A549 (cell line): ENCODE data around the gene PPP2R5C. TPM values are rescaled to one million over a fixed set of nuclear protein-coding genes. Genes with fewer than 3 reads are reported as not detected.

ENCODE experiments used
- ATAC-seq, 2 experiments: fragments of 200-7000 bp in 1 of 2; fragments of >200 bp in 1 of 2; cut with Nextera tagmentation in 1 of 2; cut with Tn5 transposase in 1 of 2; 3 replicates each; pipeline versions ENCODE4 v1.8.0 to v1.9.1; 2018 to 2020; ENCODE audit warnings: mild to moderate bottlenecking in 1 of 2, moderate library complexity in 1 of 2
- CTCF ChIA-PET: fragments of 300-600 bp; sonication (Branson Sonifier 250); formaldehyde crosslinking; extraction: SDS; loops from one replicate; lab custom pipeline; 2021; ENCODE audit warnings: antibody characterized with exemption, inconsistent platforms; lab: Yijun Ruan, JAX
- POLR2A ChIA-PET: fragments of 350-600 bp; formaldehyde crosslinking; extraction: SDS; loops from one replicate; lab custom pipeline; 2021; ENCODE audit warnings: antibody characterized with exemption, inconsistent platforms; lab: Yijun Ruan, JAX
- DNase-seq, 2 experiments: peaks; one replicate each; pipeline versions ENCODE4 v3.0.0 to v3.0.0-alpha.2; 2011 to 2016; ENCODE audit warnings: low read depth in 1 of 2, low spot score in 1 of 2
- FAIRE-seq: peaks from 2 replicates; lab custom pipeline; 2011; peaks lifted over from hg19 to GRCh38; lab: Jason Lieb, UNC
- H3K27ac ChIP-seq, 2 experiments: fragments of >200 bp; sonication (Bioruptor Twin); formaldehyde crosslinking; 3 replicates each; pipeline ENCODE4 v1.5.1; 2016 to 2017
- H3K4me1 ChIP-seq: fragments of >200 bp; sonication (Bioruptor Twin); formaldehyde crosslinking; 3 replicates; pipeline ENCODE4 v1.6.1; 2016
- H3K4me2 ChIP-seq: fragments of >200 bp; sonication (Bioruptor Twin); formaldehyde crosslinking; 3 replicates; pipeline ENCODE4 v1.6.1; 2016
- H3K4me3 ChIP-seq: fragments of >200 bp; sonication (Bioruptor Twin); formaldehyde crosslinking; 3 replicates; pipeline ENCODE4 v1.5.1; 2016
- H3K9me3 ChIP-seq: fragments of >200 bp; sonication (Bioruptor Twin); formaldehyde crosslinking; 3 replicates; pipeline ENCODE4 v1.6.1; 2016
- CBX2 ChIP-seq: fragments of 200-600 bp; sonication (generic); IDR thresholded peaks from 2 replicates; pipeline ENCODE4 v1.6.1; 2016; ENCODE audit warnings: low read depth, mild to moderate bottlenecking, borderline replicate concordance
- CHD2 ChIP-seq: fragments of 150-350 bp; IDR thresholded peaks from 2 replicates; pipeline ENCODE4 v1.6.1; 2014; ENCODE audit warnings: low read length; ENCODE audit not compliant: partially characterized antibody
- ESRRA ChIP-seq: fragments of 150-350 bp; IDR thresholded peaks from 2 replicates; pipeline ENCODE4 v1.6.1; 2014; ENCODE audit warnings: mild to moderate bottlenecking, low read length, borderline replicate concordance
- FOSL2 ChIP-seq, 2 experiments: fragments of 450-650 bp in 1 of 2; fragments of >200 bp in 1 of 2; sonication (Bioruptor Twin) in 1 of 2; formaldehyde crosslinking; IDR thresholded peaks; 2 replicates each; pipeline versions ENCODE4 v1.5.0 to v1.6.1; 2016 to 2020; ENCODE audit warnings: mild to moderate bottlenecking in 1 of 2, moderate library complexity in 1 of 2
- GATA3 ChIP-seq: IDR thresholded peaks from 2 replicates; pipeline ENCODE4 v1.6.1; 2012; ENCODE audit warnings: borderline replicate concordance
- HOXA7 ChIP-seq: fragments of 250-450 bp; sonication (Bioruptor Pico); IDR thresholded peaks from 2 replicates; pipeline ENCODE4 v1.5.0; 2020; ENCODE audit warnings: mild to moderate bottlenecking, moderate library complexity
- HOXB13 ChIP-seq: fragments of 250-450 bp; sonication (Bioruptor Pico); IDR thresholded peaks from 2 replicates; pipeline ENCODE4 v1.5.0; 2020; ENCODE audit warnings: low read depth, mild to moderate bottlenecking, moderate library complexity
- HOXB5 ChIP-seq: fragments of 250-450 bp; sonication (Bioruptor Pico); IDR thresholded peaks from 2 replicates; pipeline ENCODE4 v1.5.0; 2020; ENCODE audit warnings: mild to moderate bottlenecking, moderate library complexity
- JUNB ChIP-seq: fragments of >200 bp; sonication (Bioruptor Twin); formaldehyde crosslinking; IDR thresholded peaks from 2 replicates; pipeline ENCODE4 v1.6.1; 2016
- MAFK ChIP-seq: fragments of 450-650 bp; IDR thresholded peaks from 2 replicates; pipeline ENCODE4 v1.6.1; 2014; ENCODE audit not compliant: partially characterized antibody
- NFE2L2 ChIP-seq: fragments of 150-350 bp; conservative IDR thresholded peaks from 2 replicates; pipeline ENCODE4 v1.6.1; 2014; ENCODE audit warnings: low read length
- POLR2A ChIP-seq: IDR thresholded peaks from 2 replicates; pipeline ENCODE4 v1.6.1; 2012; ENCODE audit warnings: mild to moderate bottlenecking, low read length
- POLR2AphosphoS2 ChIP-seq: conservative IDR thresholded peaks from 2 replicates; pipeline ENCODE4 v1.6.1; 2012; ENCODE audit warnings: low read length, improper control_type of control experiment, inconsistent platforms
- RAD21 ChIP-seq, 2 experiments: fragments of >200 bp in 1 of 2; sonication (Bioruptor Twin) in 1 of 2; formaldehyde crosslinking in 1 of 2; IDR thresholded peaks in 1 of 2; conservative IDR thresholded peaks in 1 of 2; 2 replicates in 1 of 2; 3 replicates in 1 of 2; pipeline ENCODE4 v1.6.1; 2012 to 2018; ENCODE audit warnings: inconsistent platforms in 1 of 2
- RFX5 ChIP-seq: fragments of 450-650 bp; IDR thresholded peaks from 2 replicates; pipeline ENCODE4 v1.7.1; 2014; ENCODE audit warnings: antibody characterized with exemption, mild to moderate bottlenecking, moderate library complexity
- TFCP2L1 ChIP-seq: fragments of 250-450 bp; sonication (Bioruptor Pico); IDR thresholded peaks from 2 replicates; pipeline ENCODE4 v1.5.0; 2021; ENCODE audit warnings: mild to moderate bottlenecking
- TP53 ChIP-seq: fragments of 250-450 bp; sonication (Bioruptor Pico); IDR thresholded peaks from 2 replicates; pipeline ENCODE4 v1.5.0; 2021; ENCODE audit warnings: mild to moderate bottlenecking, moderate library complexity
- ZSCAN20 ChIP-seq: fragments of 250-450 bp; sonication (Bioruptor Pico); IDR thresholded peaks from 2 replicates; pipeline ENCODE4 v1.8.0; 2022; ENCODE audit warnings: mild to moderate bottlenecking, moderate library complexity
- WGBS: methylation state at CpG from one replicate; pipeline ENCODE4 v1.1.6; 2017; ENCODE audit errors: missing lambda C conversion rate; 5-methylcytosine and 5-hydroxymethylcytosine counted together
- polyA plus RNA-seq, 4 experiments: library from polyadenylated mRNA; depleted of rRNA in 3 of 4; stranded (reverse); fragments of >200 nt; fragmentation: RNase III in 1 of 4; extraction: RNeasy Plus Mini Kit Qiagen cat#74134 plus additional on column Dnase treatment in 1 of 4; gene quantifications; 2 replicates in 3 of 4; 3 replicates in 1 of 4; pipeline ENCODE4 v1.2.3, GENCODE V29; 2011 to 2017
- TF ChIP-seq, protein P1 (sequence below): IDR thresholded peaks from 2 replicates; pipeline ENCODE4 v1.6.1; 2012
- TF ChIP-seq, protein P2 (sequence below): fragments of 200-600 bp; sonication (generic); IDR thresholded peaks from 2 replicates; pipeline ENCODE4 v1.6.1; 2016; ENCODE audit warnings: antibody characterized with exemption, mild to moderate bottlenecking, moderate library complexity
- TF ChIP-seq, protein P3 (sequence below): IDR thresholded peaks from 2 replicates; pipeline ENCODE4 v1.6.1; 2012; ENCODE audit warnings: low read depth, borderline replicate concordance
- TF ChIP-seq, protein P4 (sequence below): fragments of >200 bp; sonication (Bioruptor Twin); formaldehyde crosslinking; IDR thresholded peaks from 2 replicates; pipeline ENCODE4 v1.6.1; 2016
- TF ChIP-seq, protein P5 (sequence below): fragments of 250-450 bp; sonication (Bioruptor Pico); IDR thresholded peaks from 2 replicates; pipeline ENCODE4 v1.5.0; 2020; ENCODE audit warnings: low read depth, mild to moderate bottlenecking, moderate library complexity

Gene PPP2R5C
- polyA plus RNA-seq, 2 of the 4 experiments (the other 2 are of a cell fraction), result 74.8 to 150 TPM

DNA sequence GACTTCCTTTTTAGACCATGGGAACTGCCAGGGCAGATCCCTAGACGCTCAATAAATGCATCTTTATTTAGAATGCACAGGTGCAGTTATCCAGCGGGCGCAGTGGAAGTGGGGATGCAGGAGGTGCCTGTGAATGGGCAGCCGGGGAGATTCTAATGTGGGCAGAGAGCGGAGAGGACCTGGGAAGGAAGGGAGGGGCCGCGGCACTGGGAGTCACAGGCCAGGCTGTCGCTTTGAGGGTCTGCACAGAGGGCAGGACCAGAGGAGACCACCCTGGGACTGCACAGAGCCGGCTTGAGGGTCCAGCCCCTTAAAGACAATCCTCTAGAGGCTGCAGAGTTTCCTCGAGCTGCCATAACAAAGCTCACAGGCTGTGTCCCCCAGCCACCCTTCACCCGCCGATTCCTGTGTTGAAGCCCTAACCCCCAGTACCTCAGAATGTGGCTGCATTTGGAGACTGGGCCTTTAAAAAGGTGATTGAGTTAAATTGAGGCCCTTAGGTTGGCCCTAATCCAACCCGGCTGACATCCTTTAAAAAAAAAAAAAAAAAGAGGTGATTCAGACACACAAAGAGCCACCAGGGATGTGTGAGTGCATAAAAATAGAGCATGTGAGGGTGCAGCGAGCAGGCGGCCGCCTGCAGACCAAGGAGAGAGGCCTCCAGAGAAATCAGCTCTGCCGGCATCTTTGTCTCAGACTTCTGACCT is 44.4 kb upstream of the PPP2R5C start:
- 76% methylated on average over 17 of the region's 17 CpGs for WGBS
- DNase-seq (no peak), FAIRE-seq (no peak), ATAC-seq (no peak)
- no peak overlapping the region for H3K27ac ChIP-seq
- H3K4me3 ChIP-seq, result no peak overlapping the region
- CTCF ChIA-PET, result interaction anchor here (0.6 to 8.5 kb wide), 4 partner anchors 11 to 1072 kb away, joined by 3 to 64 read pairs (median 4); no protein-coding TSS in a partner anchor
- TF ChIP-seq CBX2 (no peak), ZSCAN20 (CRISPR knock-in tag) (no peak)
- H3K4me1 ChIP-seq, result no peaks in the 10 kb centered on the region
- POLR2A ChIA-PET, result interaction anchor here (0.7 kb wide), 1 partner anchor 23 kb away, joined by 6 read pairs; no protein-coding TSS in a partner anchor
- H3K4me2 ChIP-seq, result no peak overlapping the region
- H3K9me3 ChIP-seq, result 0 out of 3 replicates have a peak, but pooled peaks cover 4% of the 10 kb centered on the region

DNA sequence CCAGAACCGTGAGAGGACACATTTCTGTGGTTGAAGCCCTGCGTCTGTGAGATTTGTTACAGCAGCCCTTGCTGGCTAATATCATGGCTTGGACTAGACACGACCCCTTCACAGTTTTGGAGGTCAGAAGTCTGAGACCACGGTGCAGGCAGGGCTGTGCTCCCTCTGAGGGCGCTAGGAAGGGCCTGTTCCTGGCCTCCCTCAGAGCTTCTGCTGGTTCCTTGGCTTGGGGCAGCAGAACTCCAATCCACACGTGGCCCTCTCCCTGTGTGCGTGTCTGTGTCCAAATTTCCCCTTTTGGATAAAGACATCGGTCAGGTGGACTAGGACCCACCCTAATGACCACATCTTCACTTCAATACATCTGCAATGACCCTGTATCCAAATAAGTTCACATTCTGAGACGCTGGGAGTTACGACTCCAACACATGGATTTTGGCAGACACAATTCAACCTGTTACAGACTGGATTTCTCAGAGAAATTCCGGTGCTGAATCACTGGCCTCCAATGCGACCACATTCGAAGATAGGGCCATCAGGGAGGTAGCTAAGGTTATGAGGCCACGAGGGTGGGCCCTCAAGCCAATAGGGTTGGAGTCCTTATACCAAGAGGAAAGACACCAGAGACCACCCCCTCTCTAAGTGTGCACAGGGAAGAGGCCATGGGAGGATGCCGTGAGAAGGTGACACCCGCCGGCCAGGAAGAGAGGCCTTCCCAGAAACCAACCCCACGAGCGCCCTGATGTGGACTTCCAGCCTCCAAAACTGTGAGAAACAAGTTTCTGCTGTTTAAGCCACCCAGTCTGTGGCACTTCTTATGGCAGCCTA is 43.6 kb upstream of the PPP2R5C start:
- ChIA-PET CTCF (interaction anchor here (0.6 to 8.5 kb wide), 5 partner anchors 12 to 1073 kb away, joined by 3 to 64 read pairs (median 4); no protein-coding TSS in a partner anchor), POLR2A (interaction anchor here (0.6 to 0.7 kb wide), 2 partner anchors 24 to 219 kb away, joined by 3 to 6 read pairs; no protein-coding TSS in a partner anchor)
- no peaks in the 10 kb centered on the region for H3K4me1 ChIP-seq
- DNase-seq, result no peak
- no peak for FAIRE-seq
- TF ChIP-seq POLR2A (no peak), CBX2 (no peak), RFX5 (no peak), FOSL2 (IDR thresholded peaks at IDR 0.05) (no peak), FOSL2 (CRISPR knock-in tag; IDR thresholded peaks at IDR 0.05) (no peak), HOXA7 (CRISPR knock-in tag) (no peak), JUNB (no peak), POLR2AphosphoS2 (no peak)
- ATAC-seq, result no peak
- 72% methylated on average over 19 of the region's 19 CpGs for WGBS
- H3K4me3 ChIP-seq, result no peak overlapping the region
- H3K4me2 ChIP-seq, result no peak overlapping the region
- H3K27ac ChIP-seq, result no peak overlapping the region
- 0 out of 3 replicates have a peak, but pooled peaks cover 4% of the 10 kb centered on the region for H3K9me3 ChIP-seq

DNA sequence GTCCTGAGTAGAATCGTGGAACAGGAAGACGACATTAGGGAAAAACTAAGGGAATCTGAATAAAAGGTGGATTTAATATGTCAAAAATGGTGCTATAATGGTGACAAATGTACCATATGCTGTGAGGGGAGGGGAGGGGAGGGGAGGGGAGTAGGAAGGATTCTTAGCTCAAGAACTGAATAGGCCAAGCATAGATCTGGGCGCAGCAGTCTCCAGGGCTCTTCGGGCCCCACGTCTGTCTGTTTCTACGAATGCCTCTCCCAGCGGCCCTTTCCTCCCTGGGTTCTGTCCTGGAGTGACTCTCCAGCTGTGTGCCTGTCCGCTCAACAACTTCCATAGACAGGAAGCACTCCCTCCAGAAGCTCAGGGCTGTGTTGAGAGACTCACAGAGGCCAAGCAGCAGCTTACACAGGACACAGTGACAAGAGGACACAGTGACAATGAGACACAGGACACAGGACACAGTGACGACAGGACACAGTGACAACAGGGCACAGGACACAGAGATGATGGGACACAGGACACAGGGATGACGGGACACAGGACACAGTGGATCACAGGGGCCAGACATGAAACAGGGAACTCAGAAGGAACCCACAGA is 42.4 kb upstream of the PPP2R5C start:
- CTCF ChIA-PET, result interaction anchor here (0.9 to 8.5 kb wide), 4 partner anchors 10 to 234 kb away, joined by 3 to 64 read pairs (median 4); no protein-coding TSS in a partner anchor

More for the DNA sequence above, 42.4 kb upstream of the PPP2R5C start:
- Histone ChIP-seq H3K4me3 (no peak overlapping the region), H3K4me1 (no peaks in the 10 kb centered on the region), H3K27ac (no peak overlapping the region), H3K4me2 (no peak overlapping the region), H3K9me3 (0 out of 3 replicates have a peak, but pooled peaks cover 4% of the 10 kb centered on the region)
- POLR2A ChIA-PET, result no interaction called here
- ATAC-seq (no peak), FAIRE-seq (no peak), DNase-seq (no peak)
- 89% methylated on average over 10 of the region's 10 CpGs for WGBS
- TF ChIP-seq CHD2 (no peak), RAD21 (conservative IDR thresholded peaks at IDR 0.05 in 1 of 2, IDR thresholded peaks at IDR 0.05 in 1 of 2) (no peak), TFCP2L1 (CRISPR knock-in tag) (no peak), HOXB13 (CRISPR knock-in tag) (no peak), HOXB5 (CRISPR knock-in tag) (no peak), GATA3 (no peak), NFE2L2 (no peak), MAFK (no peak), POLR2A (no peak), ESRRA (no peak), ZSCAN20 (CRISPR knock-in tag) (no peak), TP53 (CRISPR knock-in tag) (no peak)
- TF ChIP-seq, protein P1, sequence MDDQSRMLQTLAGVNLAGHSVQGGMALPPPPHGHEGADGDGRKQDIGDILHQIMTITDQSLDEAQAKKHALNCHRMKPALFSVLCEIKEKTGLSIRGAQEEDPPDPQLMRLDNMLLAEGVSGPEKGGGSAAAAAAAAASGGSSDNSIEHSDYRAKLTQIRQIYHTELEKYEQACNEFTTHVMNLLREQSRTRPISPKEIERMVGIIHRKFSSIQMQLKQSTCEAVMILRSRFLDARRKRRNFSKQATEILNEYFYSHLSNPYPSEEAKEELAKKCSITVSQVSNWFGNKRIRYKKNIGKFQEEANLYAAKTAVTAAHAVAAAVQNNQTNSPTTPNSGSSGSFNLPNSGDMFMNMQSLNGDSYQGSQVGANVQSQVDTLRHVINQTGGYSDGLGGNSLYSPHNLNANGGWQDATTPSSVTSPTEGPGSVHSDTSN, result no peak
- TF ChIP-seq, protein P2, sequence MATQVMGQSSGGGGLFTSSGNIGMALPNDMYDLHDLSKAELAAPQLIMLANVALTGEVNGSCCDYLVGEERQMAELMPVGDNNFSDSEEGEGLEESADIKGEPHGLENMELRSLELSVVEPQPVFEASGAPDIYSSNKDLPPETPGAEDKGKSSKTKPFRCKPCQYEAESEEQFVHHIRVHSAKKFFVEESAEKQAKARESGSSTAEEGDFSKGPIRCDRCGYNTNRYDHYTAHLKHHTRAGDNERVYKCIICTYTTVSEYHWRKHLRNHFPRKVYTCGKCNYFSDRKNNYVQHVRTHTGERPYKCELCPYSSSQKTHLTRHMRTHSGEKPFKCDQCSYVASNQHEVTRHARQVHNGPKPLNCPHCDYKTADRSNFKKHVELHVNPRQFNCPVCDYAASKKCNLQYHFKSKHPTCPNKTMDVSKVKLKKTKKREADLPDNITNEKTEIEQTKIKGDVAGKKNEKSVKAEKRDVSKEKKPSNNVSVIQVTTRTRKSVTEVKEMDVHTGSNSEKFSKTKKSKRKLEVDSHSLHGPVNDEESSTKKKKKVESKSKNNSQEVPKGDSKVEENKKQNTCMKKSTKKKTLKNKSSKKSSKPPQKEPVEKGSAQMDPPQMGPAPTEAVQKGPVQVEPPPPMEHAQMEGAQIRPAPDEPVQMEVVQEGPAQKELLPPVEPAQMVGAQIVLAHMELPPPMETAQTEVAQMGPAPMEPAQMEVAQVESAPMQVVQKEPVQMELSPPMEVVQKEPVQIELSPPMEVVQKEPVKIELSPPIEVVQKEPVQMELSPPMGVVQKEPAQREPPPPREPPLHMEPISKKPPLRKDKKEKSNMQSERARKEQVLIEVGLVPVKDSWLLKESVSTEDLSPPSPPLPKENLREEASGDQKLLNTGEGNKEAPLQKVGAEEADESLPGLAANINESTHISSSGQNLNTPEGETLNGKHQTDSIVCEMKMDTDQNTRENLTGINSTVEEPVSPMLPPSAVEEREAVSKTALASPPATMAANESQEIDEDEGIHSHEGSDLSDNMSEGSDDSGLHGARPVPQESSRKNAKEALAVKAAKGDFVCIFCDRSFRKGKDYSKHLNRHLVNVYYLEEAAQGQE, result no peak
- TF ChIP-seq, protein P3, sequence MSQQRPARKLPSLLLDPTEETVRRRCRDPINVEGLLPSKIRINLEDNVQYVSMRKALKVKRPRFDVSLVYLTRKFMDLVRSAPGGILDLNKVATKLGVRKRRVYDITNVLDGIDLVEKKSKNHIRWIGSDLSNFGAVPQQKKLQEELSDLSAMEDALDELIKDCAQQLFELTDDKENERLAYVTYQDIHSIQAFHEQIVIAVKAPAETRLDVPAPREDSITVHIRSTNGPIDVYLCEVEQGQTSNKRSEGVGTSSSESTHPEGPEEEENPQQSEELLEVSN, result no peak
- TF ChIP-seq, protein P4, sequence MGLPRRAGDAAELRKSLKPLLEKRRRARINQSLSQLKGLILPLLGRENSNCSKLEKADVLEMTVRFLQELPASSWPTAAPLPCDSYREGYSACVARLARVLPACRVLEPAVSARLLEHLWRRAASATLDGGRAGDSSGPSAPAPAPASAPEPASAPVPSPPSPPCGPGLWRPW, result no peak
- TF ChIP-seq, protein P5, sequence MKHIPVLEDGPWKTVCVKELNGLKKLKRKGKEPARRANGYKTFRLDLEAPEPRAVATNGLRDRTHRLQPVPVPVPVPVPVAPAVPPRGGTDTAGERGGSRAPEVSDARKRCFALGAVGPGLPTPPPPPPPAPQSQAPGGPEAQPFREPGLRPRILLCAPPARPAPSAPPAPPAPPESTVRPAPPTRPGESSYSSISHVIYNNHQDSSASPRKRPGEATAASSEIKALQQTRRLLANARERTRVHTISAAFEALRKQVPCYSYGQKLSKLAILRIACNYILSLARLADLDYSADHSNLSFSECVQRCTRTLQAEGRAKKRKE (CRISPR knock-in tag), result no peak
